ENCODE measurements around the gene ATG7.
A peak's percentile ranks its signal among the peaks of the same experiment; 100 is the strongest.
"Not testable (repeated sequence)": the region's sequence is repeated elsewhere in the genome, so short reads cannot be mapped to it uniquely, and the experiment has no call there.

Gene ATG7

GRCh38 chr3:11502413-11502812, 230.2 kb downstream of the ATG7 start:
- not testable (repeated sequence) for H3K9ac ChIP-seq (ENCODE audit: low read depth, low read length); H3K36me3 ChIP-seq (ENCODE audit: insufficient read depth, low read length); H3K27me3 ChIP-seq (ENCODE audit: control insufficient read depth, insufficient read depth, low read length)

GRCh38 chr3:11507719-11508118, 235.5 kb downstream of the ATG7 start:
- Histone ChIP-seq H3K9ac (ENCODE audit: low read depth, low read length) (no peak overlapping the region), H3K27me3 (ENCODE audit: control insufficient read depth, insufficient read depth, low read length) (no peaks in the 10 kb centered on the region), H3K4me3 (ENCODE audit: low read length) (no peak overlapping the region), H3K9me3 (replicated peaks; ENCODE audit: low read length) (no peaks in the 10 kb centered on the region), H3K36me3 (ENCODE audit: insufficient read depth, low read length) (no peaks in the 10 kb centered on the region), H3K4me1 (ENCODE audit: control insufficient read depth, insufficient read depth, low read length) (peaks cover 32% of the 10 kb centered on the region), H3K4me2 (ENCODE audit: low read length) (no peak overlapping the region)

More at GRCh38 chr3:11502413-11502812, 230.2 kb downstream of the ATG7 start:
- H3K4me2 ChIP-seq (ENCODE audit: low read length); H3K9me3 ChIP-seq (replicated peaks; ENCODE audit: low read length); H3K4me3 ChIP-seq (ENCODE audit: low read length): not testable (repeated sequence)
- H3K4me1 ChIP-seq (ENCODE audit: control insufficient read depth, insufficient read depth, low read length): peaks cover 13% of the 10 kb centered on the region

- peak overlapping the region; percentile 52 for H3K4me2 ChIP-seq (ENCODE audit: low read length)
- H3K4me1 ChIP-seq (ENCODE audit: control insufficient read depth, insufficient read depth, low read length): peaks cover 33% of the 10 kb centered on the region
- no peaks in the 10 kb centered on the region for H3K27me3 ChIP-seq (ENCODE audit: control insufficient read depth, insufficient read depth, low read length)
- no peak overlapping the region for H3K4me3 ChIP-seq (ENCODE audit: low read length)
- H3K36me3 ChIP-seq (ENCODE audit: insufficient read depth, low read length): no peaks in the 10 kb centered on the region
- H3K9ac ChIP-seq (ENCODE audit: low read depth, low read length): no peak overlapping the region
- no peaks in the 10 kb centered on the region for H3K9me3 ChIP-seq (replicated peaks; ENCODE audit: low read length)
Measured at GRCh38 chr3:11508346-11509172, 236.4 kb downstream of the ATG7 start.

- Histone ChIP-seq H3K4me3 (ENCODE audit: low read length) (peak overlapping the region; percentile 13), H3K27me3 (ENCODE audit: control insufficient read depth, insufficient read depth, low read length) (no peaks in the 10 kb centered on the region), H3K9ac (ENCODE audit: low read depth, low read length) (peak overlapping the region; percentile 0), H3K4me2 (ENCODE audit: low read length) (peak overlapping the region; percentile 52), H3K9me3 (replicated peaks; ENCODE audit: low read length) (no peaks in the 10 kb centered on the region), H3K4me1 (ENCODE audit: control insufficient read depth, insufficient read depth, low read length) (peaks cover 41% of the 10 kb centered on the region), H3K36me3 (ENCODE audit: insufficient read depth, low read length) (no peaks in the 10 kb centered on the region)
Measured at GRCh38 chr3:11509173-11510000, 237.2 kb downstream of the ATG7 start.

GRCh38 chr3:11510001-11510340, 237.8 kb downstream of the ATG7 start:
- H3K36me3 ChIP-seq (ENCODE audit: insufficient read depth, low read length): no peaks in the 10 kb centered on the region
- H3K4me1 ChIP-seq (ENCODE audit: control insufficient read depth, insufficient read depth, low read length): peaks cover 47% of the 10 kb centered on the region
- H3K27me3 ChIP-seq (ENCODE audit: control insufficient read depth, insufficient read depth, low read length): no peaks in the 10 kb centered on the region
- peak overlapping the region; percentile 52 for H3K4me2 ChIP-seq (ENCODE audit: low read length)
- H3K4me3 ChIP-seq (ENCODE audit: low read length): peak overlapping the region; percentile 13
- H3K9me3 ChIP-seq (replicated peaks; ENCODE audit: low read length): no peaks in the 10 kb centered on the region
- H3K9ac ChIP-seq (ENCODE audit: low read depth, low read length): peak overlapping the region; percentile 0

- H3K36me3 ChIP-seq (ENCODE audit: insufficient read depth, low read length): no peaks in the 10 kb centered on the region
Measured at GRCh38 chr3:11510356-11510755, 238.2 kb downstream of the ATG7 start.

GRCh38 chr3:11511606-11512005, 239.4 kb downstream of the ATG7 start:
- H3K4me2 ChIP-seq (ENCODE audit: low read length); H3K27me3 ChIP-seq (ENCODE audit: control insufficient read depth, insufficient read depth, low read length); H3K9me3 ChIP-seq (replicated peaks; ENCODE audit: low read length); H3K4me3 ChIP-seq (ENCODE audit: low read length); H3K36me3 ChIP-seq (ENCODE audit: insufficient read depth, low read length); H3K9ac ChIP-seq (ENCODE audit: low read depth, low read length): not testable (repeated sequence)
- peaks cover 48% of the 10 kb centered on the region for H3K4me1 ChIP-seq (ENCODE audit: control insufficient read depth, insufficient read depth, low read length)

More at GRCh38 chr3:11510356-11510755, 238.2 kb downstream of the ATG7 start:
- Histone ChIP-seq H3K9me3 (replicated peaks; ENCODE audit: low read length) (no peaks in the 10 kb centered on the region), H3K9ac (ENCODE audit: low read depth, low read length) (no peak overlapping the region), H3K4me3 (ENCODE audit: low read length) (no peak overlapping the region), H3K27me3 (ENCODE audit: control insufficient read depth, insufficient read depth, low read length) (no peaks in the 10 kb centered on the region), H3K4me2 (ENCODE audit: low read length) (no peak overlapping the region), H3K4me1 (ENCODE audit: control insufficient read depth, insufficient read depth, low read length) (peaks cover 48% of the 10 kb centered on the region)

GRCh38 chr3:11513125-11513816, 241.1 kb downstream of the ATG7 start:
- H3K4me2 ChIP-seq (ENCODE audit: low read length); H3K36me3 ChIP-seq (ENCODE audit: insufficient read depth, low read length); H3K9me3 ChIP-seq (replicated peaks; ENCODE audit: low read length); H3K9ac ChIP-seq (ENCODE audit: low read depth, low read length); H3K4me3 ChIP-seq (ENCODE audit: low read length); H3K27me3 ChIP-seq (ENCODE audit: control insufficient read depth, insufficient read depth, low read length): not testable (repeated sequence)
- peaks cover 40% of the 10 kb centered on the region for H3K4me1 ChIP-seq (ENCODE audit: control insufficient read depth, insufficient read depth, low read length)

- peak overlapping the region; percentile 57 for H3K4me2 ChIP-seq (ENCODE audit: low read length)
Measured at GRCh38 chr3:11513817-11514135, 241.6 kb downstream of the ATG7 start.

GRCh38 chr3:11514191-11514821, 242.1 kb downstream of the ATG7 start:
- H3K9ac ChIP-seq (ENCODE audit: low read depth, low read length): no peak overlapping the region
- H3K9me3 ChIP-seq (replicated peaks; ENCODE audit: low read length): no peaks in the 10 kb centered on the region
- H3K27me3 ChIP-seq (ENCODE audit: control insufficient read depth, insufficient read depth, low read length): no peaks in the 10 kb centered on the region
- peak overlapping the region; percentile 57 for H3K4me2 ChIP-seq (ENCODE audit: low read length)
- peaks cover 30% of the 10 kb centered on the region for H3K4me1 ChIP-seq (ENCODE audit: control insufficient read depth, insufficient read depth, low read length)
- no peak overlapping the region for H3K4me3 ChIP-seq (ENCODE audit: low read length)
- H3K36me3 ChIP-seq (ENCODE audit: insufficient read depth, low read length): no peaks in the 10 kb centered on the region

More at GRCh38 chr3:11513817-11514135, 241.6 kb downstream of the ATG7 start:
- H3K9me3 ChIP-seq (replicated peaks; ENCODE audit: low read length): no peaks in the 10 kb centered on the region
- H3K4me3 ChIP-seq (ENCODE audit: low read length): no peak overlapping the region
- no peaks in the 10 kb centered on the region for H3K27me3 ChIP-seq (ENCODE audit: control insufficient read depth, insufficient read depth, low read length)
- H3K9ac ChIP-seq (ENCODE audit: low read depth, low read length): no peak overlapping the region
- no peaks in the 10 kb centered on the region for H3K36me3 ChIP-seq (ENCODE audit: insufficient read depth, low read length)
- H3K4me1 ChIP-seq (ENCODE audit: control insufficient read depth, insufficient read depth, low read length): peaks cover 35% of the 10 kb centered on the region

GRCh38 chr3:11517601-11518000, 245.4 kb downstream of the ATG7 start:
- no peaks in the 10 kb centered on the region for H3K36me3 ChIP-seq (ENCODE audit: insufficient read depth, low read length)
- H3K4me1 ChIP-seq (ENCODE audit: control insufficient read depth, insufficient read depth, low read length): peaks cover 16% of the 10 kb centered on the region
- no peak overlapping the region for H3K4me2 ChIP-seq (ENCODE audit: low read length)
- no peaks in the 10 kb centered on the region for H3K9me3 ChIP-seq (replicated peaks; ENCODE audit: low read length)
- H3K9ac ChIP-seq (ENCODE audit: low read depth, low read length): no peak overlapping the region
- H3K27me3 ChIP-seq (ENCODE audit: control insufficient read depth, insufficient read depth, low read length): no peaks in the 10 kb centered on the region
- no peak overlapping the region for H3K4me3 ChIP-seq (ENCODE audit: low read length)
